ENCODE data around the gene PPM1E.
"Not testable (repeated sequence)": the region's sequence is repeated elsewhere in the genome, so short reads cannot be mapped to it uniquely, and the experiment has no call there.

PPM1E gene

DNA sequence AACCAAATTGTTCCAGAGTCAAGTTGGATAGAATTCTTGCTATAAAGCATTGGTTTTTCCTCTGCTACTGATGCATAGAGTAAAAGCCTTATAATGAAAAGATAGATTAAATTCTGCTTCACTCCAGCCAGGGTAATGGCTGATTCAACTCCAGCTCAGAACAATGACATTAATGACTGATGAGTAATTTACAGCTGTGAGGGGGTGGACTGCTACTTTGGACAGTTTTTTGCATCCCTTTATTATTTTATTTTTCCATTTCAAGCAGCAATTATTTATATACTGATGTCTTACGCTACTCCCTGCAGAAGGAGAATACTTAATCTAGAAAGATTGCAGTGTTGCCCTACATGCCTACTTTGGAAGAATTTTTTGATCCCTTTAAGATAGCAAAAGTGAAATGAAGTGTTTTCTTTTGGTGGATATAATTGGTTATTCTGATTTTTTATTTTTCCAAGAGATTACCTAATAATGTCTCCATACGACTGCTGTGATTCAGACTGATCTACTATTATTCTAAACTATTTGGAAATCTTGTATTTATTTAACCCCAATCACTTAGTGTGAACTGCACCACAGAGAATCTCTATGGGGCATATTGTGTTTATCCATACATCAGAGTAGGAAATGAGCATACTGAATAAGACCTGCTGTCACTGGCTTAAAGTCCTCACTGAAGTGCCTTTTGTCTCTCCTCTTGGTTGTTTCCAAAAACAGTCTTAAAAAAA is 201.5 kb downstream of the PPM1E start:
- H3K4me3 ChIP-seq (ENCODE audit: low read depth in 1 of 2, low read length in 2 of 2), result no peak overlapping the region
- no peak overlapping the region for H3K27ac ChIP-seq (ENCODE audit: low read length)
- no peaks in the 10 kb centered on the region for H3K27me3 ChIP-seq (ENCODE audit: low read depth, low read length)
- no peaks in the 10 kb centered on the region for H3K4me1 ChIP-seq (ENCODE audit: control insufficient read depth in 1 of 2, insufficient read depth in 2 of 2, low read length in 2 of 2)
- H3K9me3 ChIP-seq (ENCODE audit: control insufficient read depth in 1 of 2, low read length in 2 of 2), result no peaks in the 10 kb centered on the region
- H3K36me3 ChIP-seq (ENCODE audit: control insufficient read depth in 1 of 2, insufficient read depth in 2 of 2, low read length in 2 of 2), result no peaks in the 10 kb centered on the region

DNA sequence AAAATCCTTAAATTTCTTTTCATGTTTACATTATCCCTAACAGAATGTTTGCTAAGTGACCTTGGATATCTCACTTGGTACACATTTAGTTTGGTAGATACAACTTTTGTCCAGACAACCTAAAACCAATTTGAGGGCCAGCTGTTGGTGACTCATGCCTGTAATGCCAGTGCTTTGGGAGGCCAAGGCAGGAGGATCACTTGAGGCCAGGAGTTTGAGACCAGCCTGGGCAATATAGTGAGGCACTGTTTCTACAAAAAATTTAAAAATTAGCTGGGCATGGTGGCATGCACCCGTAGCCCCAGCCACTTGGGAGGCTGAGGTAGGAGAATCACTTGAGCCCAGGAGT is 202.0 kb downstream of the PPM1E start:
- H3K4me1 ChIP-seq (ENCODE audit: control insufficient read depth in 1 of 2, insufficient read depth in 2 of 2, low read length in 2 of 2); H3K36me3 ChIP-seq (ENCODE audit: control insufficient read depth in 1 of 2, insufficient read depth in 2 of 2, low read length in 2 of 2); H3K27me3 ChIP-seq (ENCODE audit: low read depth, low read length); H3K27ac ChIP-seq (ENCODE audit: low read length); H3K4me3 ChIP-seq (ENCODE audit: low read depth in 1 of 2, low read length in 2 of 2); H3K9me3 ChIP-seq (ENCODE audit: control insufficient read depth in 1 of 2, low read length in 2 of 2): not testable (repeated sequence)

DNA sequence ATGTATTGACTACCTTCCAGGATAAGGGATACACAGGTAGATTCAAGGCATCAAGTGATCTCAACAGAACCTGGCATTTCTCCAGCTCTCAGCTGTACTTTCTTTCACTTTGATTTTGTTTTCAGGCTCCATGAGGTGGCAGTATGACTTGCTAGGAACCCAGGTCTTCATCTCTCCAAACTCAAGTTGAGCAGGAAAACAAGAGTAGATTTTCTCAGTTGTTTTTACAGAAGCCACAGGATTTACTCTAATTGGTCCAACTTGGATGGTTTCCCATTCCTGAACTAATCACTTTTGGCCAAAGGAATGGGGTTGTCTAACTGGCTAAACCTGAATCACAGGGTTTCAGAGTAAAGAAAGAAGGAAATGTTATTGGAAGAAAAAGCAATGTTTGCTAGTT is 204.4 kb downstream of the PPM1E start:
- H3K36me3 ChIP-seq (ENCODE audit: control insufficient read depth in 1 of 2, insufficient read depth in 2 of 2, low read length in 2 of 2), result no peaks in the 10 kb centered on the region
- no peaks in the 10 kb centered on the region for H3K27me3 ChIP-seq (ENCODE audit: low read depth, low read length)
- no peak overlapping the region for H3K27ac ChIP-seq (ENCODE audit: low read length)
- H3K4me3 ChIP-seq (ENCODE audit: low read depth in 1 of 2, low read length in 2 of 2), result no peak overlapping the region
- no peaks in the 10 kb centered on the region for H3K4me1 ChIP-seq (ENCODE audit: control insufficient read depth in 1 of 2, insufficient read depth in 2 of 2, low read length in 2 of 2)
- H3K9me3 ChIP-seq (ENCODE audit: control insufficient read depth in 1 of 2, low read length in 2 of 2), result no peaks in the 10 kb centered on the region

DNA sequence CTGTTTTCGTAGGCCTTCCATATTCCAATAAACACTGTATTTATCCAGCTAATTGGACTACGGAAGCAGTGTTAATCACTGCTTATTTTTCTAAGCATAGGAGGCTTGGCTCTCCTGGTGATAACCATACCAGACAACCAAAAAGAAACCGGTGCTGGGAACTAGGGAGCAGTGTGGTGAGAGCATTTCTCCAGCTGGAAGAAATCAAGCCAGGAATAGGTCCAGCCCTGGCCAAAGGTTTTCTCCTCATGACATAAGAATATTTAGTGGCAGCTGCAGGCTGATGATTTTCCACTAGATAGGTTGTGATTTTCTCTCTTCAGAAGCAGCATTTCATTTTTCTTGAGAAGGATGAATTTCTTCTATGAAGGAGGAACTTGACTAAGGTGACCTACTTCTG is 209.6 kb downstream of the PPM1E start:
- Histone ChIP-seq H3K4me3 (ENCODE audit: low read depth in 1 of 2, low read length in 2 of 2) (no peak overlapping the region), H3K9me3 (ENCODE audit: control insufficient read depth in 1 of 2, low read length in 2 of 2) (no peaks in the 10 kb centered on the region), H3K36me3 (ENCODE audit: control insufficient read depth in 1 of 2, insufficient read depth in 2 of 2, low read length in 2 of 2) (no peaks in the 10 kb centered on the region), H3K27ac (ENCODE audit: low read length) (no peak overlapping the region), H3K27me3 (ENCODE audit: low read depth, low read length) (no peaks in the 10 kb centered on the region), H3K4me1 (ENCODE audit: control insufficient read depth in 1 of 2, insufficient read depth in 2 of 2, low read length in 2 of 2) (no peaks in the 10 kb centered on the region)

DNA sequence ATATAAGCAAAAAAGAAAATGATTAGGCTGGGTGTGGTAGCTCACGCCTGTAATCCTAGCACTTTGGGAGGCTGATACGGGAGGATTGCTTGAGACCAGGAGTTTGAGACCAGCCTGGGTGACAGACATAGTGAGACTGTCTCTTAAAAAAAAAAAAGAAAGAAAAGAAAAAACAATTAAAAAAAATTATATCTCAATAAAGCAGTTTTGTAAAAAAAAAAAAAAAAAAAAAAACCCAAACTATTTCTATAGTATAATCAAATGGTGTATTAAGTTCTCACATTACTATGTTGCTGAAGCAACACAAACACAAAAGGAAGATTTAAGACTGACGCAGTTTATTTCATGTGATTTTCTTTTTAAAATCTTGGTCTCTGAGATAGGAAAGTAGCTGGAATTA is 210.6 kb downstream of the PPM1E start:
- H3K9me3 ChIP-seq (ENCODE audit: control insufficient read depth in 1 of 2, low read length in 2 of 2), result no peaks in the 10 kb centered on the region
- H3K27me3 ChIP-seq (ENCODE audit: low read depth, low read length), result no peaks in the 10 kb centered on the region
- H3K4me3 ChIP-seq (ENCODE audit: low read depth in 1 of 2, low read length in 2 of 2), result no peak overlapping the region
- no peaks in the 10 kb centered on the region for H3K36me3 ChIP-seq (ENCODE audit: control insufficient read depth in 1 of 2, insufficient read depth in 2 of 2, low read length in 2 of 2)
- no peak overlapping the region for H3K27ac ChIP-seq (ENCODE audit: low read length)
- H3K4me1 ChIP-seq (ENCODE audit: control insufficient read depth in 1 of 2, insufficient read depth in 2 of 2, low read length in 2 of 2), result no peaks in the 10 kb centered on the region

DNA sequence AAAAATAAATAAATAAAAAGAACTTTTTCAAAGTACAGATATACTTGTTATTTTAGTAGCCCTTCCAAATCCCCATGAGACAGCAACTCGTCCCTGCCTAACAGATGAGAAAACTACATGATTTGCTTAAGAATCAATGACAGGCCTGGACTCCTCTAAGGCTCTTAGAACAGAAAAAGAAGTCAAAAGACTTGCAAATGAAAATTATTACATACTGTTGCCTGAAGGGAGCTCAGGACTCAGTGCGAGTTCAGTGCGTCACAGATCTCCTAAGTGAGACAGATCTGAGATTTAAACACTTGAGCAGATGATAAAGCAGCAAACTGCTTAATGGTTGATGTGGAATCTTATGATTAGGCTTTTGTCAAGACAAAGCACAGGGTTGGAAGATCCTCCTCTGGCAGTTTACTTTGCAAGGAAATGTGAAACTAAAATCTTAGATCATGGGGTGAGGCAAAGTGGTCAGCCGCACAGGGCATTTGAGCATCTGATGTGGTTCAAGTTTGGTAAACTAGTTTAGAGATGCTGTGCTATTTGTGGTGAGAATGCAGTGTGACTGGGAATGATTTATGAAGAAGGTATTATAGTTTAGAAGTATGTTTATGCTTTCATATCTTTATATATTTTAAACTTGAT is 212.9 kb downstream of the PPM1E start:
- H3K27ac ChIP-seq (ENCODE audit: low read length), result no peak overlapping the region
- no peak overlapping the region for H3K4me3 ChIP-seq (ENCODE audit: low read depth in 1 of 2, low read length in 2 of 2)
- H3K27me3 ChIP-seq (ENCODE audit: low read depth, low read length), result no peaks in the 10 kb centered on the region
- H3K36me3 ChIP-seq (ENCODE audit: control insufficient read depth in 1 of 2, insufficient read depth in 2 of 2, low read length in 2 of 2), result no peaks in the 10 kb centered on the region
- no peaks in the 10 kb centered on the region for H3K9me3 ChIP-seq (ENCODE audit: control insufficient read depth in 1 of 2, low read length in 2 of 2)
- H3K4me1 ChIP-seq (ENCODE audit: control insufficient read depth in 1 of 2, insufficient read depth in 2 of 2, low read length in 2 of 2), result no peaks in the 10 kb centered on the region

DNA sequence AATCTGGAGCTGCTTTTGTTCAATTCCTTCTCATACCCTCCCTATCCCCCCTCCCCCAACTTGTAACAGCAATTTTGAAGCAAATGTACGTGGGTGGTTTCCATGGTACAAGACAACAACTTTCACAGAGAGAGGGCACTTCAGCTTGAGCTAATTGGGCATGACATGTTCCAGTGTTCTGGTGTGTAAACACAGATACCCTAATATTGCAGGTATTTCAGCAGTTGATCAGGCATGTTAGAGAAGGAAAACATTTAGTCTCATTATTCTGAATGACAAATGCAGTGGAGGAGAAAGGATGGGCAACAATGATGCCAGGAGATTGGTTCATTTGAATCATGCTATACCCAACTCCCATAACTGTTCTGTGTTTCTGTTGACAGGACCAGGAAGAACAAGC is 213.5 kb downstream of the PPM1E start:
- Histone ChIP-seq H3K4me3 (ENCODE audit: low read depth in 1 of 2, low read length in 2 of 2) (no peak overlapping the region), H3K4me1 (ENCODE audit: control insufficient read depth in 1 of 2, insufficient read depth in 2 of 2, low read length in 2 of 2) (no peaks in the 10 kb centered on the region), H3K9me3 (ENCODE audit: control insufficient read depth in 1 of 2, low read length in 2 of 2) (no peaks in the 10 kb centered on the region), H3K27me3 (ENCODE audit: low read depth, low read length) (no peaks in the 10 kb centered on the region), H3K36me3 (ENCODE audit: control insufficient read depth in 1 of 2, insufficient read depth in 2 of 2, low read length in 2 of 2) (no peaks in the 10 kb centered on the region), H3K27ac (ENCODE audit: low read length) (no peak overlapping the region)

DNA sequence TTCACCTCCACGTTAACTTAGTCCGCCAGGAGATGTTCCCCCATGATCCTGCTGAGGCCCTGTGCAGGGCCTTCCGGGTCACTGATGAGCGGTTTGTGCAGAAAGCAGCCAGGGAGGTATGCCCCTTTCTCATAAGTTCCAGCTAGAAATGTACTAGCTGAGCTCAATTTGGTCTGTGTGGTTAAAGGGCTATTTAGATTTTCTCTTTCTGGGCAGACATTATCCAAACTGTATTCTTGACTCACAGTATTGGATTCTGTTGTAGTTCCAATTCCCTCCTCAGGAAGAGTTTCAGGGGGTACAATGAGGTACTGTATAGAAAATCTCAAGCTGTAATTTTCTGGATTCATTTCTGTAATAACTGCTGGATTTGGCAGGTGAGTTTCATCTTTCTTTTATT is 214.0 kb downstream of the PPM1E start:
- Histone ChIP-seq H3K4me3 (ENCODE audit: low read depth in 1 of 2, low read length in 2 of 2) (no peak overlapping the region), H3K4me1 (ENCODE audit: control insufficient read depth in 1 of 2, insufficient read depth in 2 of 2, low read length in 2 of 2) (no peaks in the 10 kb centered on the region), H3K36me3 (ENCODE audit: control insufficient read depth in 1 of 2, insufficient read depth in 2 of 2, low read length in 2 of 2) (no peaks in the 10 kb centered on the region), H3K9me3 (ENCODE audit: control insufficient read depth in 1 of 2, low read length in 2 of 2) (no peaks in the 10 kb centered on the region), H3K27ac (ENCODE audit: low read length) (no peak overlapping the region), H3K27me3 (ENCODE audit: low read depth, low read length) (no peaks in the 10 kb centered on the region)

DNA sequence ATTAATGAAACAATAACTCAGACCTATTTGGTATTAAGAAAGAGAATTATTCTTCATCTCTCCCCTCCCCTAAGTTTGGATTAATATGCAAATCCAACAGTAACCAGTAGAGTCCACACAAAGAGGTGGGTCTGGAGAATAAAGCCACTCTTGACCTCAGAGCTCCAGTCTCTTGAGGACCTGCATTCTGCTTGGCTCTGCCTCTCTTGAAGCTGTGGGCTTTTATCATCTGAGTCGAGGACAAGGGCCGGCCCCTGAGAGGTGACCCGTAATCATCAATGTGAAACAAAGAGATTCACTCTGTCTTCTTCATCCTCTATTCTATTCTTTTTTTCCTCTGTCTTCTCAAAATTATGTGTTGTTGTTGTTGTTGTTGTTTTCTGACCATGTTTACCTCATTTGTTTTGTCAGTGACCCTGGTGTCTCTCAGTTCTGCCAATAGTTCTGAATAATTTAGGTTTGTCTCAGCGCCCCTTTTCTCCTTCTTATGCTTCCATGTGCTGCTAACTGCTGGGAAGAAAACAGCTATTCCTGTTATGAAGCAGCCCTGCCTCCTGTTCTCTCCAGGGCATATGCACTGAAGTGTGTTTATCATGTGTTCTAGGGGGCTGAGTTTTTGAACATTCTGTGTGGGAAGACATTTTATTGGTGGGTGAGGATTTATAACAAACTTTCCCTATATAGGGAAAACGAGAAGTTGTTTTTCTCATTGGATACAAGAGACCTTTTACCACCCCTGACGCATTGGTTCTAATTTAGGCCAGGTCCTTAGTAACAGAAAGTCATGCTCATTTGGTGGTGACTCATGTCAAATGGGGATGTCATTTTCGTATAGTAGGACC is 215.2 kb downstream of the PPM1E start:
- H3K4me1 ChIP-seq (ENCODE audit: control insufficient read depth in 1 of 2, insufficient read depth in 2 of 2, low read length in 2 of 2), result no peaks in the 10 kb centered on the region
- H3K27me3 ChIP-seq (ENCODE audit: low read depth, low read length), result no peaks in the 10 kb centered on the region
- no peak overlapping the region for H3K4me3 ChIP-seq (ENCODE audit: low read depth in 1 of 2, low read length in 2 of 2)
- no peaks in the 10 kb centered on the region for H3K36me3 ChIP-seq (ENCODE audit: control insufficient read depth in 1 of 2, insufficient read depth in 2 of 2, low read length in 2 of 2)
- no peak overlapping the region for H3K27ac ChIP-seq (ENCODE audit: low read length)
- no peaks in the 10 kb centered on the region for H3K9me3 ChIP-seq (ENCODE audit: control insufficient read depth in 1 of 2, low read length in 2 of 2)

DNA sequence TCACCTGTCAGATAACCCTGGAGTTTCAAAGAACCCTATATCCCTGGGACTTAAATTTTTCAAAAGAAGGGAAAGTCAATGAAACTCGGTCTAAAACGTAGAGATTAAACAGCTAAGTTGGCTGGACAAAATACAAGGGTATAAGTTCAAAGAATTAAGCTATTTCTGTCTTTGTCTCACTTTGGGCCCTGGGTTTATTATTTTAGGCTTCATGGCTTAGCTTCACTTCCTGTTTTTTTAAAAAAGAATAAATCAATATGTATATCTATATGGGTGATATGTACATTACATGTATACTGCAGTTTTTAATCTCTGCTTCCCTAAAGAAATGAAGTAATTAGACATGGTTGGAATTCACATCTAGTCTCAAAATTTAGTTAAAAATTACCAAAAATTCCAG is 218.7 kb downstream of the PPM1E start:
- Histone ChIP-seq H3K4me1 (ENCODE audit: control insufficient read depth in 1 of 2, insufficient read depth in 2 of 2, low read length in 2 of 2) (no peaks in the 10 kb centered on the region), H3K9me3 (ENCODE audit: control insufficient read depth in 1 of 2, low read length in 2 of 2) (no peaks in the 10 kb centered on the region), H3K4me3 (ENCODE audit: low read depth in 1 of 2, low read length in 2 of 2) (no peak overlapping the region), H3K27ac (ENCODE audit: low read length) (no peak overlapping the region), H3K36me3 (ENCODE audit: control insufficient read depth in 1 of 2, insufficient read depth in 2 of 2, low read length in 2 of 2) (no peaks in the 10 kb centered on the region), H3K27me3 (ENCODE audit: low read depth, low read length) (no peaks in the 10 kb centered on the region)

DNA sequence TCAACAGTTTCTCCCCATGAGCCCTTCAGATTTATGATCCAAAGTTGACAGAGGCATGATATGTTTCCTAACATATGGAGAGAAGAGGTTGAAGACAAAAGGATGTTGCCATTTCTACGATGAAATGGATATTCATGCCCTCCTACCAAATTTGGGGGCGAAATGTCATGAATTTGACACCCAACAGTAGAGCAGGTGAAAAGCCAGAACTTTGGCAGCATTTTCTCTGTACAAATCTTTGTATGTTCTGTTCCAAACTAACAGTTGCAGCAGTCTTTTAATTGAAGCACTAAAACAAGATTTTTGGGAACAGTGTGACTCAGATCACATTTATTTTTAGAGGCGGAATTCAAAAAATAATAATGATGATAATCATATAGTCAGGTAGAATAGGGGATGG is 220.9 kb downstream of the PPM1E start:
- Histone ChIP-seq H3K27ac (ENCODE audit: low read length) (no peak overlapping the region), H3K4me3 (ENCODE audit: low read depth in 1 of 2, low read length in 2 of 2) (no peak overlapping the region), H3K27me3 (ENCODE audit: low read depth, low read length) (no peaks in the 10 kb centered on the region)

More for the DNA sequence above, 220.9 kb downstream of the PPM1E start:
- Histone ChIP-seq H3K9me3 (ENCODE audit: control insufficient read depth in 1 of 2, low read length in 2 of 2) (no peaks in the 10 kb centered on the region), H3K4me1 (ENCODE audit: control insufficient read depth in 1 of 2, insufficient read depth in 2 of 2, low read length in 2 of 2) (no peaks in the 10 kb centered on the region), H3K36me3 (ENCODE audit: control insufficient read depth in 1 of 2, insufficient read depth in 2 of 2, low read length in 2 of 2) (no peaks in the 10 kb centered on the region)
